ENCODE measurements around the gene CA10.

DNA sequence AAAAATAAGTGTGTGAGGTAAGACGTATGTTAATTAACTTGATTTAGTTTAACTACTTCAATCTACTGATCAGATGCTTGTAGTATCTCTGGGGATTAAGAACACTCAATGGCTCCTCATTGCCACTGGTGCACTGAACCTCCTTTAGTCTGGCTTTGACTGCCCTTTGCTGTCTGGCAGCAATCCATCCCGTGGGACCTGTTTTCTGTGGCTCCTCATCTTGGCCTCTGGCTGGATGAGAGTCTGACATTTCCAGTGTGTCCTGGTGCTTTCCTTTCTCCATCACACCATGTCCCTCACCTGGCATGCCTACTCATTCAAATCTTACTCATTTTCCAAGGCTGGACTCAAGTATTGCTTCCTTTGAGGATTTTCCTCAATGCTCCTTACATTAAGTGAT, 212.2 kb downstream of the CA10 start:
- TF ChIP-seq, protein P1, sequence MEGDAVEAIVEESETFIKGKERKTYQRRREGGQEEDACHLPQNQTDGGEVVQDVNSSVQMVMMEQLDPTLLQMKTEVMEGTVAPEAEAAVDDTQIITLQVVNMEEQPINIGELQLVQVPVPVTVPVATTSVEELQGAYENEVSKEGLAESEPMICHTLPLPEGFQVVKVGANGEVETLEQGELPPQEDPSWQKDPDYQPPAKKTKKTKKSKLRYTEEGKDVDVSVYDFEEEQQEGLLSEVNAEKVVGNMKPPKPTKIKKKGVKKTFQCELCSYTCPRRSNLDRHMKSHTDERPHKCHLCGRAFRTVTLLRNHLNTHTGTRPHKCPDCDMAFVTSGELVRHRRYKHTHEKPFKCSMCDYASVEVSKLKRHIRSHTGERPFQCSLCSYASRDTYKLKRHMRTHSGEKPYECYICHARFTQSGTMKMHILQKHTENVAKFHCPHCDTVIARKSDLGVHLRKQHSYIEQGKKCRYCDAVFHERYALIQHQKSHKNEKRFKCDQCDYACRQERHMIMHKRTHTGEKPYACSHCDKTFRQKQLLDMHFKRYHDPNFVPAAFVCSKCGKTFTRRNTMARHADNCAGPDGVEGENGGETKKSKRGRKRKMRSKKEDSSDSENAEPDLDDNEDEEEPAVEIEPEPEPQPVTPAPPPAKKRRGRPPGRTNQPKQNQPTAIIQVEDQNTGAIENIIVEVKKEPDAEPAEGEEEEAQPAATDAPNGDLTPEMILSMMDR (IDR thresholded peaks at IDR 0.05), result no peak
- TF ChIP-seq POLR2A (IDR thresholded peaks at IDR 0.05), result no peak
- no peak for TF ChIP-seq EP300 (IDR thresholded peaks at IDR 0.05)
